GM23338 (cell line): Measurements from ENCODE around the gene GH1. TPM values are rescaled to one million over a fixed set of nuclear protein-coding genes. Genes with fewer than 3 reads are reported as not detected.
A peak's percentile ranks its signal among the peaks of the same experiment; 100 is the strongest.
"Not testable (repeated sequence)": the region's sequence is repeated elsewhere in the genome, so short reads cannot be mapped to it uniquely, and the experiment has no call there.

Experiments
- ATAC-seq: fragments of 200-7000 bp; cut with Tn5 transposase; 3 replicates; pipeline ENCODE4 v1.9.1; 2020
- DNase-seq: peaks from one replicate; pipeline ENCODE4 v3.0.0-alpha.2; 2015; ENCODE audit warnings: low spot score
- H2AFZ ChIP-seq: fragments of 200-600 bp; sonication (generic); 2 replicates; pipeline ENCODE4 v1.8.0; 2016; ENCODE audit warnings: antibody characterized with exemption, mild to moderate bottlenecking, moderate library complexity
- H3F3A ChIP-seq: fragments of 200-600 bp; sonication (generic); replicated peaks from 2 replicates; pipeline ENCODE4 v1.8.0; 2017; ENCODE audit warnings: antibody characterized with exemption, mixed run types, low read depth
- H3K27ac ChIP-seq: fragments of 200-600 bp; sonication (generic); 2 replicates; pipeline ENCODE4 v1.6.1; 2016; ENCODE audit warnings: low read depth
- H3K27me3 ChIP-seq: fragments of 200-600 bp; sonication (generic); 2 replicates; pipeline ENCODE4 v1.8.0; 2016; ENCODE audit warnings: mild to moderate bottlenecking, mixed run types, moderate library complexity; ENCODE audit not compliant: insufficient read depth
- H3K36me3 ChIP-seq: fragments of 200-600 bp; sonication (generic); 2 replicates; pipeline ENCODE4 v1.8.0; 2016; ENCODE audit warnings: mild to moderate bottlenecking; ENCODE audit not compliant: insufficient read depth
- H3K4me1 ChIP-seq: fragments of 200-600 bp; sonication (generic); 2 replicates; pipeline ENCODE4 v1.8.0; 2016; ENCODE audit warnings: mild to moderate bottlenecking, moderate library complexity; ENCODE audit not compliant: insufficient read depth
- H3K4me2 ChIP-seq: fragments of 200-600 bp; sonication (generic); 2 replicates; pipeline ENCODE4 v1.7.1; 2017; ENCODE audit warnings: mixed run types
- H3K4me3 ChIP-seq: fragments of 200-600 bp; sonication (generic); 2 replicates; pipeline ENCODE4 v1.6.1; 2016; ENCODE audit warnings: mixed run types
- H3K79me2 ChIP-seq: fragments of 200-600 bp; sonication (generic); replicated peaks from 2 replicates; pipeline ENCODE4 v1.8.0; 2017; ENCODE audit warnings: mild to moderate bottlenecking; ENCODE audit not compliant: insufficient read depth
- H3K9me2 ChIP-seq: fragments of 200-600 bp; sonication (generic); 2 replicates; pipeline ENCODE4 v1.8.0; 2017; ENCODE audit not compliant: insufficient read depth
- H4K20me1 ChIP-seq: fragments of 200-600 bp; sonication (generic); replicated peaks from 2 replicates; pipeline ENCODE4 v1.8.0; 2017; ENCODE audit warnings: mild to moderate bottlenecking; ENCODE audit not compliant: insufficient read depth
- H3K27ac Mint-ChIP-seq: 2 replicates; pipeline ENCODE4 v1.8.0; 2020; ENCODE audit warnings: inconsistent platforms, mild to moderate bottlenecking, moderate library complexity, mixed read lengths
- H3K27me3 Mint-ChIP-seq: 3 replicates; pipeline ENCODE4 v1.8.0; 2022; ENCODE audit warnings: low read depth, mild to moderate bottlenecking, moderate library complexity, mixed read lengths, inconsistent platforms; ENCODE audit not compliant: insufficient read depth, poor library complexity
- H3K36me3 Mint-ChIP-seq: 3 replicates; pipeline ENCODE4 v1.8.0; 2021; ENCODE audit warnings: low read depth, mild to moderate bottlenecking, inconsistent platforms, moderate library complexity, mixed read lengths
- H3K4me1 Mint-ChIP-seq: 3 replicates; pipeline ENCODE4 v1.8.0; 2020; ENCODE audit warnings: mild to moderate bottlenecking, inconsistent platforms, mixed read lengths
- H3K4me3 Mint-ChIP-seq: 3 replicates; pipeline ENCODE4 v1.8.0; 2021; ENCODE audit warnings: moderate library complexity, mild to moderate bottlenecking, inconsistent platforms, mixed read lengths
- H3K9me3 Mint-ChIP-seq: 3 replicates; pipeline ENCODE4 v1.8.0; 2020; ENCODE audit warnings: moderate library complexity, mild to moderate bottlenecking, inconsistent platforms, mixed read lengths
- polyA plus RNA-seq: library from polyadenylated mRNA; unstranded; fragments of >200 nt; fragmentation: Nextera tagmentation; extraction: Ambion mirVana; gene quantifications from 2 replicates; pipeline ENCODE4 v1.2.1, GENCODE V29; 2016
- total RNA-seq: library from RNA; depleted of rRNA; stranded (reverse); fragments of >200 nt; shearing (Covaris generic); gene quantifications from 2 replicates; pipeline ENCODE4 v1.2.3, GENCODE V29; 2014
- TF ChIP-seq, protein P1 (sequence below), 2 experiments: fragments of 200-600 bp in 1 of 2; sonication (generic) in 1 of 2; conservative IDR thresholded peaks; 2 replicates each; pipeline versions ENCODE4 v1.5.1 to v1.6.1; 2016 to 2017; ENCODE audit warnings: antibody characterized with exemption in 2 of 2, low read depth in 2 of 2, mild to moderate bottlenecking in 2 of 2, moderate library complexity in 1 of 2

Gene GH1
- total and polyA plus RNA-seq, 2 experiments from 2014 or later: 0.57 TPM; not detected in 1

DNA sequence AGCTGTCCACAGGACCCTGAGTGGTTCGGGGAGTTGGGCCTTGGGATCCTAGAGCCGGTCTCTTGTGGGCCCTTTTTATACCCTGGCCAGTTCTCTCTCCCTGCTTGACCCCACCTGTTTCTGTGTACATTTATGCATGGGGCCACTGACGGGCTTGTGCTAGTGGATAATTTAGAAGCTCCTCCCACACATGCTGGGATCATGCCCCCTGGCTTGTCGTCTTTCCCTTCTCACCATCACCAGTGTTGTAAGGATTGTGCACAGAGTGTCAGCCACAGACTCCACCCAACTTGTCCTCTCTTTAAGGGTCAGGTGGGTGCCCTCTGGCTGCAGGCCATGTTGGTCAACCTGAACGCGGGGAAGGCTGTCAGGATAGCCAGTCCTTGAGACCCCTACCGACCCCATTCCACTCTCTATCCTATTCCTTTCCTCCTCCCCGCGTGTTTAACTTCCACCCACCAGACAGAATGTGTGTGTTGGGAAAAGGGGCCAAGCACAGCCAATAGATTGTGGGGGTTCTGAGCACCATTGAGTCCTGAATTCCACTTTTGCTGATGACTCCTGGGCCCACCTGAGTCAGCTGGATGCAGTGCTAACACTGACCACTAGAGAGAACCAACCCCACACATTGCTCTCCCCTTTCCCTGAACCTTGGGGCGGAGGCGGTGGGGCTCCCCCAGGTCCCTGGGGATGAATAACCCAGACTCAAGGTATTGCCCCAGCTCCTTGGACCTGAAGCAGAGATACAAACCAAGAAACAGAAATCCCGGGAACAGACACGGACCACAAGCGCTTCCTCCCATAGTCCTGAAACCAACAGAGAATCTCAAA, 21.9 kb downstream of the GH1 start, which contains the start of gene CSH1:
TSS of gene CSH1 (minus strand) at position 51 of the 831 bp plus-strand sequence. CDS start 63 bp downstream, outside the sequence.
- H3K27me3 ChIP-seq, H3K4me3 Mint-ChIP-seq, H3K36me3 ChIP-seq, H3K27ac Mint-ChIP-seq, H3K9me3 Mint-ChIP-seq, H3F3A ChIP-seq, H3K36me3 Mint-ChIP-seq, H3K79me2 ChIP-seq, H3K27ac ChIP-seq, H3K4me1 Mint-ChIP-seq, H3K4me1 ChIP-seq, H3K9me2 ChIP-seq, H4K20me1 ChIP-seq, H2AFZ ChIP-seq, DNase-seq, H3K4me3 ChIP-seq, H3K27me3 Mint-ChIP-seq, H3K4me2 ChIP-seq: not testable (repeated sequence)
- ATAC-seq: peak; percentile 92
- TF ChIP-seq, protein P1, sequence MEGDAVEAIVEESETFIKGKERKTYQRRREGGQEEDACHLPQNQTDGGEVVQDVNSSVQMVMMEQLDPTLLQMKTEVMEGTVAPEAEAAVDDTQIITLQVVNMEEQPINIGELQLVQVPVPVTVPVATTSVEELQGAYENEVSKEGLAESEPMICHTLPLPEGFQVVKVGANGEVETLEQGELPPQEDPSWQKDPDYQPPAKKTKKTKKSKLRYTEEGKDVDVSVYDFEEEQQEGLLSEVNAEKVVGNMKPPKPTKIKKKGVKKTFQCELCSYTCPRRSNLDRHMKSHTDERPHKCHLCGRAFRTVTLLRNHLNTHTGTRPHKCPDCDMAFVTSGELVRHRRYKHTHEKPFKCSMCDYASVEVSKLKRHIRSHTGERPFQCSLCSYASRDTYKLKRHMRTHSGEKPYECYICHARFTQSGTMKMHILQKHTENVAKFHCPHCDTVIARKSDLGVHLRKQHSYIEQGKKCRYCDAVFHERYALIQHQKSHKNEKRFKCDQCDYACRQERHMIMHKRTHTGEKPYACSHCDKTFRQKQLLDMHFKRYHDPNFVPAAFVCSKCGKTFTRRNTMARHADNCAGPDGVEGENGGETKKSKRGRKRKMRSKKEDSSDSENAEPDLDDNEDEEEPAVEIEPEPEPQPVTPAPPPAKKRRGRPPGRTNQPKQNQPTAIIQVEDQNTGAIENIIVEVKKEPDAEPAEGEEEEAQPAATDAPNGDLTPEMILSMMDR (conservative IDR thresholded peaks at IDR 0.05; ENCODE audit: low read depth in 2 of 2): peak in 1 of 2 experiments; percentile 6; a peak in 1 of 4 replicates

DNA sequence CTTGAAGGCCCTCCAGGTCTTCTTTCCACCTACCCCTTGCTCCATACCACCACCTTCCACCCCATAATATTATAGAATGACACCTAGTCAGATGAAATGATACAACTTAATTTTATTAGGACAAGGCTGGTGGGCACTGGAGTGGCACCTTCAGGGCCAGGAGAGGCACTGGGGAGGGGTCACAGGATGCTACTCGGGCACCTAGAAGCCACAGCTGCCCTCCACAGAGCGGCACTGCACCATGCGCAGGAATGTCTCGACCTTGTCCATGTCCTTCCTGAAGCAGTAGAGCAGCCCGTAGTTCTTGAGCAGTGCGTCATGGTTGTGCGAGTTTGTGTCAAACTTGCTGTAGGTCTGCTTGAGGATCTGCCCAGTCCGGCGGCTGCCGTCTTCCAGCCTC, 23.8 kb downstream of the GH1 start:
- not testable (repeated sequence) for H3K27ac ChIP-seq, H4K20me1 ChIP-seq, H3K4me3 ChIP-seq, H2AFZ ChIP-seq, H3K79me2 ChIP-seq, H3K27me3 ChIP-seq, H3K27ac Mint-ChIP-seq, H3K4me1 Mint-ChIP-seq, H3K4me3 Mint-ChIP-seq, H3F3A ChIP-seq, H3K36me3 ChIP-seq, H3K9me3 Mint-ChIP-seq, DNase-seq, ATAC-seq, H3K4me1 ChIP-seq, H3K27me3 Mint-ChIP-seq, H3K4me2 ChIP-seq, H3K36me3 Mint-ChIP-seq, H3K9me2 ChIP-seq

- not testable (repeated sequence) for DNase-seq, H3K36me3 Mint-ChIP-seq, H3K4me1 ChIP-seq, H4K20me1 ChIP-seq, H3K4me1 Mint-ChIP-seq, ATAC-seq, H3F3A ChIP-seq, H3K27me3 Mint-ChIP-seq, H3K9me3 Mint-ChIP-seq, H3K4me2 ChIP-seq, H3K36me3 ChIP-seq, H3K9me2 ChIP-seq, H3K27ac ChIP-seq, H3K27ac Mint-ChIP-seq, H3K79me2 ChIP-seq, H3K27me3 ChIP-seq, H3K4me3 ChIP-seq, H3K4me3 Mint-ChIP-seq, H2AFZ ChIP-seq
Observed at GRCh38 chr17:63894021-63894420, 24.6 kb downstream of the GH1 start.
